T-helper 1 cell (primary cell): ENCODE results near the gene DOK7.
A peak's percentile ranks its signal among the peaks of the same experiment; 100 is the strongest.
"Not testable (repeated sequence)": the region's sequence is repeated elsewhere in the genome, so short reads cannot be mapped to it uniquely, and the experiment has no call there.

Source experiments
- DNase-seq, 5 donors: peaks; one replicate each; pipeline ENCODE4 v3.0.0-alpha.2; 2012 to 2020

DOK7 gene

GRCh38 chr4:3522651-3523050, 59.5 kb downstream of the DOK7 start:
- DNase-seq: no peak

- no peak for DNase-seq
Observed at GRCh38 chr4:3523146-3523627, 60.1 kb downstream of the DOK7 start.

GRCh38 chr4:3523628-3524221, 60.6 kb downstream of the DOK7 start:
- DNase-seq: no peak

GRCh38 chr4:3524349-3524748, 61.2 kb downstream of the DOK7 start:
- DNase-seq: no peak

GRCh38 chr4:3524920-3525319, 61.8 kb downstream of the DOK7 start:
- DNase-seq: no peak

- no peak for DNase-seq
Observed at GRCh38 chr4:3525532-3526430, 62.7 kb downstream of the DOK7 start.

- DNase-seq: no peak
Observed at GRCh38 chr4:3526456-3526855, 63.4 kb downstream of the DOK7 start.

- no peak for DNase-seq
Observed at GRCh38 chr4:3527101-3527913, 64.2 kb downstream of the DOK7 start.

GRCh38 chr4:3527914-3528876, 65.1 kb downstream of the DOK7 start:
- DNase-seq: no peak

GRCh38 chr4:3529363-3529762, 66.3 kb downstream of the DOK7 start:
- DNase-seq: no peak

GRCh38 chr4:3530051-3530450, 66.9 kb downstream of the DOK7 start:
- no peak for DNase-seq

GRCh38 chr4:3530663-3531254, 67.7 kb downstream of the DOK7 start:
- DNase-seq: no peak

GRCh38 chr4:3531318-3531878, 68.3 kb downstream of the DOK7 start:
- DNase-seq: no peak

- peak; percentile 73 to 87 (median 77) for DNase-seq
Observed at GRCh38 chr4:3531879-3532750, 69.0 kb downstream of the DOK7 start, which contains the start of gene LRPAP1. Gene LRPAP1, minus strand, starts transcription at chr4:3532422. Its CDS starts 10 bp downstream, at chr4:3532412.

GRCh38 chr4:3532751-3533422, 69.8 kb downstream of the DOK7 start:
- DNase-seq: no peak

GRCh38 chr4:3533423-3533820, 70.3 kb downstream of the DOK7 start:
- DNase-seq: no peak

- DNase-seq: not testable (repeated sequence)
Observed at GRCh38 chr4:3535812-3536211, 72.7 kb downstream of the DOK7 start.

GRCh38 chr4:3538906-3539305, 75.8 kb downstream of the DOK7 start:
- DNase-seq: not testable (repeated sequence)

- not testable (repeated sequence) for DNase-seq
Observed at GRCh38 chr4:3543415-3543814, 80.3 kb downstream of the DOK7 start.
